ENCODE data around the gene CARD16. TPM values are rescaled to one million over a fixed set of nuclear protein-coding genes. Genes with fewer than 3 reads are reported as not detected.
"Not testable (repeated sequence)": the region's sequence is repeated elsewhere in the genome, so short reads cannot be mapped to it uniquely, and the experiment has no call there.

The CARD16 gene
- polyA plus RNA-seq, 1 of the 3 experiments (the other 2 are of a cell fraction), result not detected

DNA sequence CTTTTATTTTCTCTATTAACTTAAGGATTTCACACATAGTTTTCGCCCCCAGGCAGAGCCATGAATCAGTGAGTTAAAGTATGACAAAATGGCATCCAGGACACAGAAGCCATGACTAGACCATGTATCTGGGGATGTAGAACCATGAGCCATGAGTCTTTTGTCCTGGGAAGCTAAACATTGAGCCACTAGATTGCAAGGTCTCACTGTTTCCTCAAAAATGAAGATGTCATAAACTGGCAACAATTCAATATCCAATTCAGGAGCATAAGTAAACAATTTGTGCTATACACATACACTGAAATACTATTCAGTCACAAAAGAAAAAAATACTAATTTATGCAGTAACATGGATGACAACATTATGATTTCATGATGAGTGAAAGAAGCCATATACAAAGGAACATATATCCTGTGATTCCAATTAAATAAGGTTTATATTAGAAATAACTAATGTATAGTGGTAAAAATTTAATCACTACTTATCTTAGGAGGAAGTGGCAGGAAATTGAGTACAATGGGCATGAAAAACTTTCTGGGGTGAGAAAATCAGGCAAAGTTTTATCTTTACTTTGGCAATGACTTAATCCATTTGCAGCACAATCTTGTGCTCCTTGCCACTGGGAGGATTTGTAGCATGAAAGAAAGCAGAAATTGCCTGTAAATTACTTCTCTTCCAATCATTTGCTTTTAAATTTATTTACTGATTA, 28.5 kb upstream of the CARD16 start:
- Histone ChIP-seq H3K36me3 (replicated peaks in 1 of 2; ENCODE audit: control insufficient read depth in 1 of 2, insufficient read depth in 2 of 2, low read length in 1 of 2) (no peaks in the 10 kb centered on the region), H3K79me2 (ENCODE audit: insufficient read depth) (no peaks in the 10 kb centered on the region), H3K9ac (no peak overlapping the region), H3K4me2 (no peak overlapping the region), H3F3A (replicated peaks; ENCODE audit: insufficient read depth) (no peaks in the 10 kb centered on the region), H2AFZ (ENCODE audit: low read depth) (no peak overlapping the region), H3K4me1 (ENCODE audit: control insufficient read depth in 1 of 2, insufficient read depth in 2 of 2, low read depth in 1 of 2, low read length in 1 of 2) (no peaks in the 10 kb centered on the region), H3K4me3 (ENCODE audit: low read depth in 2 of 2, low read length in 1 of 2) (no peak overlapping the region), H3K9me2 (no peaks in the 10 kb centered on the region), H3K27me3 (ENCODE audit: insufficient read depth) (no peaks in the 10 kb centered on the region), H3K27ac (ENCODE audit: low read depth in 2 of 2, low read length in 1 of 2) (no peak overlapping the region), H3K9me3 (no peaks in the 10 kb centered on the region), H4K20me1 (ENCODE audit: insufficient read depth) (no peaks in the 10 kb centered on the region)
- WGBS (ENCODE audit: low lambda C conversion rate), result 42% methylated on average over 1 of the region's 1 CpG
- DNase-seq, result no peak
- POLR2A ChIA-PET, result no interaction called here
- TF ChIP-seq SIN3A (IDR thresholded peaks at IDR 0.05; ENCODE audit: borderline replicate concordance, low read depth, low read length) (no peak), GABPA (IDR thresholded peaks at IDR 0.05; ENCODE audit: low read depth) (no peak), MEF2A (IDR thresholded peaks at IDR 0.05; ENCODE audit: borderline replicate concordance, low read depth) (no peak), RCOR1 (IDR thresholded peaks at IDR 0.05; ENCODE audit: low read length) (no peak), SMC3 (IDR thresholded peaks at IDR 0.05; ENCODE audit: low read depth, low read length) (no peak), YY1 (IDR thresholded peaks at IDR 0.05; ENCODE audit: low read depth) (no peak), EZH2phosphoT487 (IDR thresholded peaks at IDR 0.05; ENCODE audit: borderline replicate concordance, low read depth) (no peak), EP300 (IDR thresholded peaks at IDR 0.05; ENCODE audit: borderline replicate concordance in 1 of 2, low read depth in 1 of 2, low read length in 1 of 2) (no peak), FOSL2 (IDR thresholded peaks at IDR 0.05; ENCODE audit: borderline replicate concordance, low read depth) (no peak), NFIC (IDR thresholded peaks at IDR 0.05; ENCODE audit: borderline replicate concordance) (no peak), GATA2 (CRISPR knock-in tag; IDR thresholded peaks at IDR 0.05) (no peak), ELF1 (IDR thresholded peaks at IDR 0.05) (no peak), CHD2 (IDR thresholded peaks at IDR 0.05; ENCODE audit: low read length, partially characterized antibody) (no peak), FOXM1 (IDR thresholded peaks at IDR 0.05; ENCODE audit: low read depth) (no peak), POLR2AphosphoS5 (IDR thresholded peaks at IDR 0.05; ENCODE audit: low read depth, low read length) (no peak)
- TF ChIP-seq, protein P1, sequence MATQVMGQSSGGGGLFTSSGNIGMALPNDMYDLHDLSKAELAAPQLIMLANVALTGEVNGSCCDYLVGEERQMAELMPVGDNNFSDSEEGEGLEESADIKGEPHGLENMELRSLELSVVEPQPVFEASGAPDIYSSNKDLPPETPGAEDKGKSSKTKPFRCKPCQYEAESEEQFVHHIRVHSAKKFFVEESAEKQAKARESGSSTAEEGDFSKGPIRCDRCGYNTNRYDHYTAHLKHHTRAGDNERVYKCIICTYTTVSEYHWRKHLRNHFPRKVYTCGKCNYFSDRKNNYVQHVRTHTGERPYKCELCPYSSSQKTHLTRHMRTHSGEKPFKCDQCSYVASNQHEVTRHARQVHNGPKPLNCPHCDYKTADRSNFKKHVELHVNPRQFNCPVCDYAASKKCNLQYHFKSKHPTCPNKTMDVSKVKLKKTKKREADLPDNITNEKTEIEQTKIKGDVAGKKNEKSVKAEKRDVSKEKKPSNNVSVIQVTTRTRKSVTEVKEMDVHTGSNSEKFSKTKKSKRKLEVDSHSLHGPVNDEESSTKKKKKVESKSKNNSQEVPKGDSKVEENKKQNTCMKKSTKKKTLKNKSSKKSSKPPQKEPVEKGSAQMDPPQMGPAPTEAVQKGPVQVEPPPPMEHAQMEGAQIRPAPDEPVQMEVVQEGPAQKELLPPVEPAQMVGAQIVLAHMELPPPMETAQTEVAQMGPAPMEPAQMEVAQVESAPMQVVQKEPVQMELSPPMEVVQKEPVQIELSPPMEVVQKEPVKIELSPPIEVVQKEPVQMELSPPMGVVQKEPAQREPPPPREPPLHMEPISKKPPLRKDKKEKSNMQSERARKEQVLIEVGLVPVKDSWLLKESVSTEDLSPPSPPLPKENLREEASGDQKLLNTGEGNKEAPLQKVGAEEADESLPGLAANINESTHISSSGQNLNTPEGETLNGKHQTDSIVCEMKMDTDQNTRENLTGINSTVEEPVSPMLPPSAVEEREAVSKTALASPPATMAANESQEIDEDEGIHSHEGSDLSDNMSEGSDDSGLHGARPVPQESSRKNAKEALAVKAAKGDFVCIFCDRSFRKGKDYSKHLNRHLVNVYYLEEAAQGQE (IDR thresholded peaks at IDR 0.05; ENCODE audit: low read depth, low read length), result no peak
- TF ChIP-seq, protein P2, sequence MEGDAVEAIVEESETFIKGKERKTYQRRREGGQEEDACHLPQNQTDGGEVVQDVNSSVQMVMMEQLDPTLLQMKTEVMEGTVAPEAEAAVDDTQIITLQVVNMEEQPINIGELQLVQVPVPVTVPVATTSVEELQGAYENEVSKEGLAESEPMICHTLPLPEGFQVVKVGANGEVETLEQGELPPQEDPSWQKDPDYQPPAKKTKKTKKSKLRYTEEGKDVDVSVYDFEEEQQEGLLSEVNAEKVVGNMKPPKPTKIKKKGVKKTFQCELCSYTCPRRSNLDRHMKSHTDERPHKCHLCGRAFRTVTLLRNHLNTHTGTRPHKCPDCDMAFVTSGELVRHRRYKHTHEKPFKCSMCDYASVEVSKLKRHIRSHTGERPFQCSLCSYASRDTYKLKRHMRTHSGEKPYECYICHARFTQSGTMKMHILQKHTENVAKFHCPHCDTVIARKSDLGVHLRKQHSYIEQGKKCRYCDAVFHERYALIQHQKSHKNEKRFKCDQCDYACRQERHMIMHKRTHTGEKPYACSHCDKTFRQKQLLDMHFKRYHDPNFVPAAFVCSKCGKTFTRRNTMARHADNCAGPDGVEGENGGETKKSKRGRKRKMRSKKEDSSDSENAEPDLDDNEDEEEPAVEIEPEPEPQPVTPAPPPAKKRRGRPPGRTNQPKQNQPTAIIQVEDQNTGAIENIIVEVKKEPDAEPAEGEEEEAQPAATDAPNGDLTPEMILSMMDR (IDR thresholded peaks at IDR 0.05), result no peak
- TF ChIP-seq, protein P3, sequence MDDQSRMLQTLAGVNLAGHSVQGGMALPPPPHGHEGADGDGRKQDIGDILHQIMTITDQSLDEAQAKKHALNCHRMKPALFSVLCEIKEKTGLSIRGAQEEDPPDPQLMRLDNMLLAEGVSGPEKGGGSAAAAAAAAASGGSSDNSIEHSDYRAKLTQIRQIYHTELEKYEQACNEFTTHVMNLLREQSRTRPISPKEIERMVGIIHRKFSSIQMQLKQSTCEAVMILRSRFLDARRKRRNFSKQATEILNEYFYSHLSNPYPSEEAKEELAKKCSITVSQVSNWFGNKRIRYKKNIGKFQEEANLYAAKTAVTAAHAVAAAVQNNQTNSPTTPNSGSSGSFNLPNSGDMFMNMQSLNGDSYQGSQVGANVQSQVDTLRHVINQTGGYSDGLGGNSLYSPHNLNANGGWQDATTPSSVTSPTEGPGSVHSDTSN (IDR thresholded peaks at IDR 0.05), result no peak
- TF ChIP-seq, protein P4, sequence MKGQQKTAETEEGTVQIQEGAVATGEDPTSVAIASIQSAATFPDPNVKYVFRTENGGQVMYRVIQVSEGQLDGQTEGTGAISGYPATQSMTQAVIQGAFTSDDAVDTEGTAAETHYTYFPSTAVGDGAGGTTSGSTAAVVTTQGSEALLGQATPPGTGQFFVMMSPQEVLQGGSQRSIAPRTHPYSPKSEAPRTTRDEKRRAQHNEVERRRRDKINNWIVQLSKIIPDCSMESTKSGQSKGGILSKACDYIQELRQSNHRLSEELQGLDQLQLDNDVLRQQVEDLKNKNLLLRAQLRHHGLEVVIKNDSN (IDR thresholded peaks at IDR 0.05; ENCODE audit: borderline replicate concordance, low read depth), result no peak
- TF ChIP-seq, protein P5, sequence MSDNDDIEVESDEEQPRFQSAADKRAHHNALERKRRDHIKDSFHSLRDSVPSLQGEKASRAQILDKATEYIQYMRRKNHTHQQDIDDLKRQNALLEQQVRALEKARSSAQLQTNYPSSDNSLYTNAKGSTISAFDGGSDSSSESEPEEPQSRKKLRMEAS (IDR thresholded peaks at IDR 0.05; ENCODE audit: low read depth), result no peak
- CTCF ChIA-PET, result no interaction called here

DNA sequence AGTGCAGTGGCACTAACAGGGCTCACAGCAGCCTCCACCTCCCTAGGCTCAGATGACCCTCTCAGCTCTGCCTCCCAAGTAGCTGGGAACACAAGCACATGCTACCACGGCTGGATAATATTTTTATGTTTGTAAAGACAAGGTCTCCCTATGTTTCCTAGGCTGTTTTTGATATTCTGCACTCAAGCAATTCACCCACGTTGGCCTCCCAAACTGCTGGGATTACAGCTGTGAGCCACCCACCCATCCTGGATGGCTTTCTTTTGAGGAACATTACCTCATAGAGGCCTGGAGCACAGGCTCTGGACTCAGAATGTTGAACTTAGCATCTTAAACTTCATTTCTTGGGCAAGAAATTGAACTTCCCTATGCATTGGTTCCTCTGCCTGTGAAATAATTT, 26.9 kb upstream of the CARD16 start:
- H3K27ac ChIP-seq (ENCODE audit: low read depth in 2 of 2, low read length in 1 of 2); CTCF ChIA-PET; H3K4me1 ChIP-seq (ENCODE audit: control insufficient read depth in 1 of 2, insufficient read depth in 2 of 2, low read depth in 1 of 2, low read length in 1 of 2); H3K4me2 ChIP-seq; H3F3A ChIP-seq (replicated peaks; ENCODE audit: insufficient read depth); H3K9me2 ChIP-seq; POLR2A ChIA-PET; H3K9ac ChIP-seq; H3K4me3 ChIP-seq (ENCODE audit: low read depth in 2 of 2, low read length in 1 of 2); DNase-seq; H3K27me3 ChIP-seq (ENCODE audit: insufficient read depth); H2AFZ ChIP-seq (ENCODE audit: low read depth); H3K79me2 ChIP-seq (ENCODE audit: insufficient read depth); H3K9me3 ChIP-seq; H3K36me3 ChIP-seq (replicated peaks in 1 of 2; ENCODE audit: control insufficient read depth in 1 of 2, insufficient read depth in 2 of 2, low read length in 1 of 2); H4K20me1 ChIP-seq (ENCODE audit: insufficient read depth): not testable (repeated sequence)
- WGBS (ENCODE audit: low lambda C conversion rate), result 6% methylated on average over 2 of the region's 2 CpGs

Measured in SK-N-SH (cell line).